Effector memory CD4-positive, alpha-beta T cell (primary cell): ENCODE data around the gene PDE9A.

Experiments
- DNase-seq, 3 donors: peaks; one replicate each; pipeline ENCODE4 v3.0.0-alpha.2; 2020
- H3K27ac ChIP-seq: 2 replicates; pipeline ENCODE4 v1.7.0; 2013; ENCODE audit warnings: mild to moderate bottlenecking, low read length, moderate library complexity; ENCODE audit not compliant: insufficient read depth, poor library complexity, severe bottlenecking
- H3K27me3 ChIP-seq: replicated peaks from 2 replicates; pipeline ENCODE4 v1.7.0; 2013; ENCODE audit warnings: mild to moderate bottlenecking, low read length; ENCODE audit not compliant: insufficient read depth, control insufficient read depth, poor library complexity, severe bottlenecking
- H3K36me3 ChIP-seq: 2 replicates; pipeline ENCODE4 v1.7.0; 2013; ENCODE audit warnings: mild to moderate bottlenecking, low read length, moderate library complexity; ENCODE audit not compliant: control insufficient read depth, insufficient read depth
- H3K4me1 ChIP-seq: 2 replicates; pipeline ENCODE4 v1.7.0; 2013; ENCODE audit warnings: low read length, mild to moderate bottlenecking; ENCODE audit not compliant: control insufficient read depth, insufficient read depth, poor library complexity, severe bottlenecking
- H3K4me3 ChIP-seq: 2 replicates; pipeline ENCODE4 v1.7.0; 2013; ENCODE audit warnings: low read length, low read depth, mild to moderate bottlenecking; ENCODE audit not compliant: insufficient read depth, poor library complexity, severe bottlenecking
- H3K9me3 ChIP-seq: 2 replicates; pipeline ENCODE4 v1.7.0; 2013; ENCODE audit warnings: mild to moderate bottlenecking, low read length, moderate library complexity; ENCODE audit not compliant: control insufficient read depth

Gene PDE9A

DNA sequence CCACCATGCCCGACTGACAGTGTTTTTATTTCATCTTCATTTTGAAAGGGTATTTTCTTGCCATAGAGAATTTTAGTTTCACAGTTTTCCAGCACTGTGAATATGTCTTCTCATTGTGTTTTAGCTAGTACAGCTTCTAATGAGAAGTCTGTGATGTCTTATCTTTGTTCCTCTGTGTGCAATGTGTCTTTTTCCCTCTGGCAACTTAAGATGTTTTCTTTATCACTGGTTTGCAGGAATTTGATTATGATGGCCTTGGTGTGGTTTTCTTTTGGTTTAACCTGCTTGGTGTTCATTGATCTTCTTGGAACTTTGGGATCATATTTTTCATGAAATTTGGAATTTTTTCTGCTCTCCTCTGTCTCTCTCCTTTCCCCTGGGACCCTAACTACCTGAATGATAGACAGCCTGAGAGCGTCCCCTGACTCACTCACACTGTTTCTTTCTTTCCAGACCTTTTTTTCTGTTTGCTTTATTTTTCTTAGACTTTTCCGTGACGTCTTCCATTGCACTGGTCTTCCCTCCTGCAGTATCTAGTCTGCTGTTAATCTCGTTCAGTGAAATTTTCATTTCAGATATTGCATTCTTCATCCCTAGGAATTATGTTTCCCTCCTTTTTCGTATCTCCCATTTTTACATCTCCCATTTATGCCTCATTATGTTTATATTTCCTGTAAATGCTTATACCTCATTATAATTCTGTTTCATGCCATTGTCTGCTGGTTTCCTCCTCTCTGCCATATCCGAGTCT is 48.5 kb downstream of the PDE9A start:
- Histone ChIP-seq H3K27me3 (no peaks in the 10 kb centered on the region), H3K27ac (no peak overlapping the region), H3K36me3 (no peaks in the 10 kb centered on the region), H3K4me1 (no peaks in the 10 kb centered on the region), H3K9me3 (no peaks in the 10 kb centered on the region), H3K4me3 (no peak overlapping the region)
- no peak for DNase-seq

DNA sequence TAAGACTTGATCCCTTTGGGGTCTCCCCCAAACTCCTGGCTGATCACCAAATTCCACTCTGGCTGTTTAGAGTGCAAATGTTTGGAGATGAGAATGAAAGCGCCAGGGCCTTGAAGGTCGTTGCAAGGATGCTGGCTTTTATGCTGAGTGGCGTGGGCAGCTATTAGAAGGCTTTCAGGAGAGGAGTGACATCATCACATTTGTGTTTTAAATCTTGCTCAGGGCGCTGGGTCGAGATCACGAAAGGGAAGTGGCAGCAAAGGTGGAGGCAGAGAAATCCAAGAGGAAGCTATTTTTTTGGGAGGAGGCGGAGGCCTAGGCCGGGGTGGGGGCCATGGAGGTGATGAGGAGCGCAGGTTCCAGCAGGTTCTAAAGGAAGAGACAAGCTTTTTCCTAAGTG is 49.3 kb downstream of the PDE9A start:
- H3K9me3 ChIP-seq, result no peaks in the 10 kb centered on the region
- no peak for DNase-seq
- no peaks in the 10 kb centered on the region for H3K4me1 ChIP-seq

DNA sequence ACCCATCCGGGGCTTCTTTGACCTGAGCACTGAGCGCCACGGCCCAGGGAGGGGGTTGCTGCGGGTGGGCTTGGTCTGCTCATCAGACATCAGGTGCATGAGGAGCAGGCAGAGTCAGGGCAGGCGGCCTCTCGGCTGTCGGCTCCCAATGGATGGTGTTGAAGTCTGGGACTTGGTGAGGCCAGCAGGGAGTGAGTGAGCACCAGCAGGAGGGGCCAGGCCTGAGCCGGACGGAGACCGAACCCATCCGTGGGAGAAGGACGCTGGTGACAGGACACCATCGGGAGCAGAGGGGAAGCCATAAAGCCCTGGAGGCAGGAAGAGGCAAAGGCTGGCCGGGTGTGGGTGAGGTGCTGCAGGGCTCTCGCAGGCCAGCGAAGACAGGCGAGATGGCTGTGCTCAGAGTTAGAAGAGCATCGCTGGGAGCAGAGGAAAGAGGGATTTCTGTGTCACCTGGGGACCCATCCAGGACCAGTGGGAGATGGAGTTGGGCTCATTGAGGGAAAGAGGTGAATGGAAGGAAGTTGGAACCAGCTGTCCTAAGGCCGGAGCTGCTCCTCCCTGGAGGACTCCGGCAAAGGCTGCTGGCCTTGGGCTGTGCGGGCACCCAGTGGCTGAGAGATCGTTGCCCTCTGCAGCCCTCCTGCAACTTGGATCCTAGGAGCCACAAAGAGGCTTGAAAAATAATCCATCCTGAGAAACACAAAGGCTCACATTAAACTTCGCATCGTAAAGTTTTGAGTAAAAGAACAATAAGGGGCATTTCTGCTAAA is 49.9 kb downstream of the PDE9A start:
- H3K4me1 ChIP-seq, result no peaks in the 10 kb centered on the region
- DNase-seq, result no peak
- H3K4me3 ChIP-seq, result no peak overlapping the region
- no peaks in the 10 kb centered on the region for H3K36me3 ChIP-seq
- H3K9me3 ChIP-seq, result no peaks in the 10 kb centered on the region
- no peak overlapping the region for H3K27ac ChIP-seq
- H3K27me3 ChIP-seq, result no peaks in the 10 kb centered on the region

More for the DNA sequence above, 49.3 kb downstream of the PDE9A start:
- H3K27ac ChIP-seq, result no peak overlapping the region
- no peaks in the 10 kb centered on the region for H3K36me3 ChIP-seq
- no peak overlapping the region for H3K4me3 ChIP-seq
- no peaks in the 10 kb centered on the region for H3K27me3 ChIP-seq

DNA sequence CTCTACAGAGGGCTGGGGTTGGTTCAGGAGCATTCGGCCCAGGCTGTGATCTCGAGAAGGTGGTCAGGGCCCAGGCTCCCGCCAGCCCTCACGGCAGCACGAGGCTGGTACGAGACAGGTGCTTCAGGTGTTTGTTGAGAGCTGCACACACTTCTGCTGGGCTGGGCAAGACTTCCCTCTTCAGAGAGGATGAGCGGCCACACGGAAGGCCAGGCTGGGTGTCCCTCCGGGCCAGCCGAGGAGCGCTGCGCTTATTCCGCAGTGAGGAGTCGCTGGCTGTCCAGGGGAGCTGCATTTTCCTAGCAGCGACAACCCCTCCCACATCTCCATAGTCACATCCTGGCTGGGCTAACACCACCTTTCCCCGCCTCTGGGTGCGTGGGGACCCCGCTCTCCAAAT is 50.5 kb downstream of the PDE9A start:
- no peak overlapping the region for H3K27ac ChIP-seq
- H3K4me1 ChIP-seq, result no peaks in the 10 kb centered on the region
- H3K36me3 ChIP-seq, result no peaks in the 10 kb centered on the region
- no peaks in the 10 kb centered on the region for H3K9me3 ChIP-seq
- no peaks in the 10 kb centered on the region for H3K27me3 ChIP-seq
- no peak overlapping the region for H3K4me3 ChIP-seq
- DNase-seq, result no peak

DNA sequence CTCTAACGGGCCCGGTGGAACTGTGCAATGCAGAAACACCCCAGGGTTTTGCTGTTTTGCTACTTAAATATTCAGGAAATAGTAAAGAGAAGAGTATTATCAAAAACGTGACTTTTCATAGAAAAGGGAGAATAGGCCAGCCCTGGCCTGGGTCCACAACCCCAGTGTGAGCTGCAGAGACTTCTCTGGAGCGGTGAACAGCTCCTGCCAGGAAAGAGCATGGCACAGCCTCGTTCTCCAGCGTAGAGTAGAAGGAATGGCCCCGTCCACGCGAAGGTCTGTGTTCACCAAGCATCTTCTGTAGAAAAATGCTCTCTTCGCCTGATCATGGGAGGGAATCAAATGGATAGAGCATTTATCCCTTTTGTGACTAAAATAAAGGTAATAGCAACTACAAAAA is 51.4 kb downstream of the PDE9A start:
- Histone ChIP-seq H3K27me3 (no peaks in the 10 kb centered on the region), H3K4me1 (no peaks in the 10 kb centered on the region), H3K27ac (no peak overlapping the region), H3K9me3 (no peaks in the 10 kb centered on the region), H3K36me3 (no peaks in the 10 kb centered on the region), H3K4me3 (no peak overlapping the region)
- DNase-seq, result no peak

DNA sequence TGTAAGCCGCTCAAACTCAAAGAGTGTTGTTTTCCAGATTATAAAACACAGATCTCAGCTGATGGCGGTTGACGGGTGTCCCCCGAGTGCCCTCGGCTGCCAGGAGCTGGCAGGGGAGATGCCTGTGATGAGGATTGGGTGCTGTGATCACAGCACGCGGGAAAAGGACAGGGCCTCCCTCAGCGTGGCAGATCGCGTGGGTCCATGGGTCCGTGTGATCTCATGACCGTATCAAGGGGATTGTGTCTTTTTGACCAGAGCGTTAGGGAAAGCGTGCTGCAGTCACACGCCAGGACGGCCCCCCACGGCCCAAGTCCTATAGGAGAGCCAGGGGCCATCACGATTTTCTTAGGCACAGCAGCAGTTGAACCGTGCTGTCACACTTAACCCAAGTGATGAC is 51.9 kb downstream of the PDE9A start:
- Histone ChIP-seq H3K36me3 (no peaks in the 10 kb centered on the region), H3K27me3 (no peaks in the 10 kb centered on the region), H3K27ac (no peak overlapping the region), H3K9me3 (no peaks in the 10 kb centered on the region), H3K4me3 (no peak overlapping the region), H3K4me1 (no peaks in the 10 kb centered on the region)
- no peak for DNase-seq

DNA sequence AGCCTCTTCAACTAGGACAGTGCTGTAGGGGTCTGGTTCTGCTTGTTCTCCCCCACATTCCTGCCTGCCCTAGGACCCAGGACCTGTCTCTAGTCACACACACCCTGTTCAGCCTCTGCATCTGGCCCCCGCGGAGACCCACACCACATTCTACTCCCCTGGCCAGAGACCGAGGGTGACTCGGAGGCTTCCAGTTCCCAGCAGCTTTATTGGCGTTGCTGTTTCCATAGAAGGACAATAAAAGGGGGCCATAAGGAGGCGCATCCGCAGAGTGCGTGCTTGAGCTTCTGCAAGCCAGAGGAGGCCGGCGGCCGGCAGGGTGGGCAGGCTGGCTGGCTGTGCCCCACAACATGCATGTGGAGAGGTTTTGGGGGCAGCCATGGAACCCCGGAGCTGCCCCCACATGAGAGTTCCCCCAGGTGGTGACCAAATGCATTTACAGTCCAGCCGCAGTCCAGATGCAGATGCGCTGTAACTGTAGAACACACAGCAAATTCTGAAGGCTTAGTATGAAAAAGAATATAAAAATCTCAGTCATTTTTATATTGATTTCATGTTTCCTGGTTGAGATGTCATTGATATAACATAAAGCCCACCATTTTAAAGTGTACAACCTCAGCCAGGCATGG is 52.4 kb downstream of the PDE9A start:
- Histone ChIP-seq H3K27ac (no peak overlapping the region), H3K4me3 (no peak overlapping the region), H3K36me3 (no peaks in the 10 kb centered on the region), H3K4me1 (no peaks in the 10 kb centered on the region), H3K27me3 (no peaks in the 10 kb centered on the region), H3K9me3 (no peaks in the 10 kb centered on the region)
- DNase-seq, result no peak

DNA sequence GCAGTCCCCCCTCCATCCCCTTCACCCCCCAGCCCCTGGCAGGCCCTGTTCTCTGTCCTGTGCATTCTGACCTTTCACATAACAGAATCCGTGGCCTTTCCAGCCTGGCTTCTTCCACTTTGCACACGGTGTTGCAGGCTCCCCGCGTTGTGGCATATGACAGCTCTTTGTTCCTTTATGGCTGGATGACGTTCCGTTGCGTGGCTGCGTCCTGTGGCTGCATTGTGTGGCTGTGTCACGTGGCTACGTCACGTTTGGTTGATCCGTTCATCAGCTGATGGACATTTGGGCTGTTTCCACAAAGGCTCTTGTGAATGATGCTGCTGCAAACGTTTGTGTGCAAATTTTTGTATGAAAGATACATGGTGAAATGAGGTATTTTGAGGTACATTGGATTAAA is 53.3 kb downstream of the PDE9A start:
- Histone ChIP-seq H3K36me3 (no peaks in the 10 kb centered on the region), H3K4me1 (no peaks in the 10 kb centered on the region), H3K27me3 (no peaks in the 10 kb centered on the region), H3K27ac (no peak overlapping the region), H3K9me3 (no peaks in the 10 kb centered on the region), H3K4me3 (no peak overlapping the region)
- no peak for DNase-seq

DNA sequence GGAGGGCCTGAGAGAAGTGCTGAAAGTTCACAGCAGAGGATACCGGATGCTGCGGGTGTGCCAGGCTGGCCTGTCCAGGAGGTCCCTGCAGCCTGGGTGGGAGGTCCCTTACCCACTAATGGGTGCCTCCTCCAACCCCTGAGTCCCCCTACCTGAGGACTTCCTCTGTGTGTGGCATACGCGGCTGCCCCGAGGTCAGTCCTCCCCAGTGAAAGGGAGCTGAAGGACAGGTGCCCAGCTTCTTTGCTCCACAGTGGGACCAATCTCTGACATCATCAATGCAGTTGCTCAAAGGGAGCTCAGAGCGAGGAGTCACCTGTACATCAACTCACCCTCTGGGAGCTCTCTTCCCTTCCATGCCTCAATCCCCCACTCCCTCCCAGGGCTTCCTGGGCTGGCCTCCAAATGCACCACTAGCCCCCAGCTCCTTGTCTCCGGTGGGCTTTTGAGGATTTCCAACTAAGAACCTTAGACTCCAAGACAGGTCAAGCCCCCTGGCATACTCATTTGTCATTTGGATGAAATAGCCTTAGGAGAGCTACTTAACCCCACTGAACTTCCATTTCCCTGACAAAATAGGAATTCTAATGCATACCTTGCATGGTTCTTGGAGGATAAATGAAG is 53.9 kb downstream of the PDE9A start:
- Histone ChIP-seq H3K4me1 (no peaks in the 10 kb centered on the region), H3K9me3 (no peaks in the 10 kb centered on the region), H3K4me3 (no peak overlapping the region), H3K27ac (no peak overlapping the region), H3K27me3 (no peaks in the 10 kb centered on the region), H3K36me3 (no peaks in the 10 kb centered on the region)
- no peak for DNase-seq

DNA sequence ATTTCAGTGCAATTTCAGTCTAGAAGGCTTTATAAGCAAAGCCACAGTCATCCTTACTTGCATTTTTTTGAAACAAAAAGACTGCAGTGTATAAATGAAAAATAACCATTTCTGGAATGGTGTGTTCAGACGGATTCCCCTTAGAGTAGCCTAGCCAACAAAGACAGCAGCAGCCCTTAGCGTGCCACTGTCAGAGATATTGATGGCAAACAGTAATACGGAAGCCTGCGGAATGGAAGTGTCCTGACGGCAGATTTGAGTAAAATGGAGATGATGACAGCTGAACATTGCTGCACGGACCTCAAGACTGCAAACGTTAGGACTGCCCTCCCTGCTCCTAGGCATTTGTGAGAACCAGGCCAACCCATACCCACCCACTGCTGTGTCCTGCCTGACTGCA is 54.7 kb downstream of the PDE9A start:
- Histone ChIP-seq H3K4me1 (no peaks in the 10 kb centered on the region), H3K9me3 (no peaks in the 10 kb centered on the region), H3K27me3 (no peaks in the 10 kb centered on the region), H3K27ac (no peak overlapping the region), H3K4me3 (no peak overlapping the region), H3K36me3 (no peaks in the 10 kb centered on the region)
- DNase-seq, result no peak
